H9 (cell line): Measurements from ENCODE around the gene NEK6. TPM values are rescaled to one million over a fixed set of nuclear protein-coding genes. Genes with fewer than 3 reads are reported as not detected.

Experiments
- DNase-seq: peaks from one replicate; pipeline ENCODE4 v3.0.0-alpha.2; 2017
- H2AFZ ChIP-seq: one replicate; pipeline ENCODE4 v1.6.1; 2013; ENCODE audit warnings: mild to moderate bottlenecking, low read length, control low read depth, moderate library complexity
- H2AK5ac ChIP-seq: 2 replicates; pipeline ENCODE4 v1.6.1; 2013; ENCODE audit warnings: low read length, control low read depth, mixed read lengths; ENCODE audit not compliant: insufficient read length
- H2BK120ac ChIP-seq: one replicate; pipeline ENCODE4 v1.6.1; 2013; ENCODE audit warnings: low read depth, mild to moderate bottlenecking, low read length, control low read depth, inconsistent platforms; ENCODE audit not compliant: poor library complexity, severe bottlenecking
- H2BK12ac ChIP-seq: 2 replicates; pipeline ENCODE4 v1.6.1; 2013; ENCODE audit warnings: low read length, control low read depth, mixed read lengths, low read depth; ENCODE audit not compliant: insufficient read length
- H2BK15ac ChIP-seq: 2 replicates; pipeline ENCODE4 v1.6.1; 2013; ENCODE audit warnings: low read depth, low read length, control low read depth
- H2BK20ac ChIP-seq: one replicate; pipeline ENCODE4 v1.6.1; 2013; ENCODE audit warnings: low read depth, mild to moderate bottlenecking, low read length, control low read depth, inconsistent platforms; ENCODE audit not compliant: poor library complexity, severe bottlenecking
- H2BK5ac ChIP-seq: 2 replicates; pipeline ENCODE4 v1.6.1; 2013; ENCODE audit warnings: low read length, control low read depth, mixed read lengths; ENCODE audit not compliant: insufficient read length
- H3K14ac ChIP-seq: 2 replicates; pipeline ENCODE4 v1.6.1; 2013; ENCODE audit warnings: low read length, control low read depth; ENCODE audit not compliant: insufficient read depth
- H3K18ac ChIP-seq: 2 replicates; pipeline ENCODE4 v1.6.1; 2013; ENCODE audit warnings: low read depth, mild to moderate bottlenecking, mixed read lengths, low read length, control low read depth; ENCODE audit not compliant: insufficient read length
- H3K23ac ChIP-seq: 2 replicates; pipeline ENCODE4 v1.6.1; 2013; ENCODE audit warnings: low read length, control low read depth, mixed read lengths, low read depth; ENCODE audit not compliant: insufficient read length
- H3K23me2 ChIP-seq: 2 replicates; pipeline ENCODE4 v1.6.1; 2013; ENCODE audit warnings: low read depth, mild to moderate bottlenecking, mixed read lengths, low read length, control low read depth; ENCODE audit not compliant: insufficient read length, poor library complexity, severe bottlenecking
- H3K27ac ChIP-seq: 2 replicates; pipeline ENCODE4 v1.5.1; 2013; ENCODE audit warnings: low read length, control low read depth, mixed read lengths, low read depth; ENCODE audit not compliant: insufficient read length
- H3K27me3 ChIP-seq: 2 replicates; pipeline ENCODE4 v1.6.1; 2013; ENCODE audit warnings: low read length, control low read depth, inconsistent platforms; ENCODE audit not compliant: insufficient read depth
- H3K4ac ChIP-seq: 2 replicates; pipeline ENCODE4 v1.6.1; 2013; ENCODE audit warnings: low read depth, mild to moderate bottlenecking, control low read depth, inconsistent platforms, low read length, moderate library complexity
- H3K4me1 ChIP-seq: 2 replicates; pipeline ENCODE4 v1.6.1; 2013; ENCODE audit warnings: low read length, control low read depth, inconsistent platforms; ENCODE audit not compliant: insufficient read depth
- H3K4me2 ChIP-seq: 2 replicates; pipeline ENCODE4 v1.6.1; 2013; ENCODE audit warnings: low read length, control low read depth, mixed read lengths; ENCODE audit not compliant: insufficient read length, insufficient read depth
- H3K56ac ChIP-seq: 2 replicates; pipeline ENCODE4 v1.6.1; 2013; ENCODE audit warnings: low read depth, mild to moderate bottlenecking, mixed read lengths, low read length, control low read depth; ENCODE audit not compliant: insufficient read length
- H3K79me1 ChIP-seq: 2 replicates; pipeline ENCODE4 v1.6.1; 2013; ENCODE audit warnings: low read depth, mild to moderate bottlenecking, moderate library complexity, low read length, control low read depth, inconsistent platforms; ENCODE audit not compliant: insufficient read depth, poor library complexity, severe bottlenecking
- H3K79me2 ChIP-seq: 2 replicates; pipeline ENCODE4 v1.6.1; 2013; ENCODE audit warnings: low read length, control low read depth, inconsistent platforms; ENCODE audit not compliant: insufficient read depth
- H3K9ac ChIP-seq: 2 replicates; pipeline ENCODE4 v1.6.1; 2013; ENCODE audit warnings: low read length, control low read depth, mixed read lengths; ENCODE audit not compliant: insufficient read length; ENCODE audit errors: extremely low read depth
- H3K9me3 ChIP-seq: one replicate; pipeline ENCODE4 v1.6.1; 2013; ENCODE audit warnings: low read depth, low read length, inconsistent platforms; ENCODE audit not compliant: control insufficient read depth
- H3T11ph ChIP-seq: one replicate; pipeline ENCODE4 v1.6.1; 2013; ENCODE audit warnings: mild to moderate bottlenecking, low read length, control low read depth, inconsistent platforms
- H4K20me1 ChIP-seq: one replicate; pipeline ENCODE4 v1.6.1; 2013; ENCODE audit not compliant: control insufficient read depth, insufficient read length, insufficient read depth
- H4K5ac ChIP-seq: 2 replicates; pipeline ENCODE4 v1.6.1; 2013; ENCODE audit warnings: low read depth, mild to moderate bottlenecking, mixed read lengths, low read length, control low read depth; ENCODE audit not compliant: insufficient read length
- H4K8ac ChIP-seq: replicated peaks from 2 replicates; pipeline ENCODE4 v1.6.1; 2013; ENCODE audit warnings: low read length, control low read depth, mixed read lengths, low read depth; ENCODE audit not compliant: insufficient read length
- H4K91ac ChIP-seq: 2 replicates; pipeline ENCODE4 v1.6.1; 2013; ENCODE audit warnings: low read depth, mild to moderate bottlenecking, moderate library complexity, mixed read lengths, low read length, control low read depth; ENCODE audit not compliant: insufficient read length
- H3K27ac Mint-ChIP-seq, 3 experiments: 2 replicates in 2 of 3; 3 replicates in 1 of 3; pipeline ENCODE4 v1.8.0; 2020 to 2021; ENCODE audit warnings: mixed read lengths in 3 of 3, mild to moderate bottlenecking in 1 of 3, moderate library complexity in 1 of 3
- H3K27me3 Mint-ChIP-seq: 2 replicates; pipeline ENCODE4 v1.8.0; 2021; ENCODE audit warnings: low read depth, mild to moderate bottlenecking, moderate library complexity, mixed read lengths
- H3K36me3 Mint-ChIP-seq, 3 experiments: 2 replicates in 2 of 3; 3 replicates in 1 of 3; pipeline ENCODE4 v1.8.0; 2020 to 2021; ENCODE audit warnings: low read depth in 3 of 3, mixed read lengths in 3 of 3; ENCODE audit not compliant: insufficient read depth in 1 of 3
- H3K4me1 Mint-ChIP-seq, 2 experiments: 2 replicates each; pipeline ENCODE4 v1.8.0; 2020; ENCODE audit warnings: mixed read lengths in 2 of 2
- H3K4me3 Mint-ChIP-seq, 2 experiments: 2 replicates in 1 of 2; 3 replicates in 1 of 2; pipeline ENCODE4 v1.8.0; 2020 to 2021; ENCODE audit warnings: mild to moderate bottlenecking in 2 of 2, mixed read lengths in 2 of 2, moderate library complexity in 1 of 2
- H3K9me3 Mint-ChIP-seq, 2 experiments: 2 replicates in 1 of 2; 3 replicates in 1 of 2; pipeline ENCODE4 v1.8.0; 2020; ENCODE audit warnings: mild to moderate bottlenecking in 2 of 2, mixed read lengths in 2 of 2, moderate library complexity in 1 of 2
- WGBS: extraction: QIAGEN DNeasy Blood & Tissue Kit; methylation state at CpG from one replicate; pipeline ENCODE4 v1.1.7; 2013; ENCODE audit warnings: missing lambda C conversion rate, low lambda C conversion rate, mixed read lengths; ENCODE audit not compliant: insufficient read length; ENCODE audit errors: extremely low coverage; 5-methylcytosine and 5-hydroxymethylcytosine counted together
- total RNA-seq: library from RNA; stranded (reverse); gene quantifications from 2 replicates; pipeline ENCODE4 v1.2.1, GENCODE V29; 2021
- TF ChIP-seq, protein P1 (sequence below): fragments of 200-600 bp; sonication (generic); conservative IDR thresholded peaks from 3 replicates; pipeline ENCODE4 v1.8.0; 2021; ENCODE audit warnings: antibody characterized with exemption, mild to moderate bottlenecking

NEK6 gene
- total RNA-seq, 1 experiment from 2014 or later = 14.3 TPM

DNA sequence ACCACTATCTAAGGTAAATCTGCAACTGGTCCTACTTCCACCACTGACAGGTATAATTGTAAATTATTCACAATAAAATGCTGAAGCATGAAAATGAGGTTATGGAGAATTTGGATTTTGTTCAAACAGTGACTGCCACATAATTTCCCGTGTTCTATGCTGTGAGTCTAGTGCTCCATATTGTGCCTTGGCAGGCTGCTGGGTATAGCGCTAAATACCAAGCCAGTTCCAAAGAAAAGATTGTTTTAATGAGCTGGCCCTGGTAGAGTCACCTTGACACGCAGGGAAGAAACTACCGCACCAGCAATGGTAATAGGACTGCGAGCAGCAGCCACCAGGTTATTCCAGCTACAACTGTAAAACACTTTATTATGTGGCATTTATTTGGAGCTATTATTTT, 127.1 kb downstream of the NEK6 start:
- Histone ChIP-seq H2BK20ac (no peak overlapping the region), H3K14ac (no peak overlapping the region), H3K23ac (no peak overlapping the region), H3K27ac (no peak overlapping the region), H3K4me2 (no peak overlapping the region), H3K4ac (no peak overlapping the region), H3K23me2 (no peaks in the 10 kb centered on the region), H4K91ac (no peak overlapping the region), H3K9me3 (no peaks in the 10 kb centered on the region), H3K56ac (no peak overlapping the region), H3K27me3 (no peaks in the 10 kb centered on the region), H2BK120ac (no peak overlapping the region), H3T11ph (no peak overlapping the region), H2BK15ac (no peak overlapping the region), H4K20me1 (no peaks in the 10 kb centered on the region), H3K18ac (no peak overlapping the region), H3K79me1 (peaks cover 11% of the 10 kb centered on the region), H2BK5ac (no peak overlapping the region), H2AK5ac (no peak overlapping the region), H3K9ac (no peak overlapping the region), H2BK12ac (no peak overlapping the region), H2AFZ (no peak overlapping the region), H3K4me1 (no peaks in the 10 kb centered on the region), H4K8ac (no peak overlapping the region), H4K5ac (no peak overlapping the region), H3K79me2 (peaks cover 8% of the 10 kb centered on the region; the same call in 1 of the 2 replicates)
- Mint-ChIP-seq H3K27ac (no peak overlapping the region), H3K9me3 (no peaks in the 10 kb centered on the region), H3K36me3 (peaks cover 5 to 24% (median 20%) of the 10 kb centered on the region in 3 experiments; a peak in 6 of 7 replicates), H3K27me3 (no peaks in the 10 kb centered on the region), H3K4me1 (peaks cover 11 to 19% of the 10 kb centered on the region in 2 experiments), H3K4me3 (no peak overlapping the region)
- WGBS = no CpG with 5 or more reads among the region's 5 CpGs
- TF ChIP-seq, protein P1, sequence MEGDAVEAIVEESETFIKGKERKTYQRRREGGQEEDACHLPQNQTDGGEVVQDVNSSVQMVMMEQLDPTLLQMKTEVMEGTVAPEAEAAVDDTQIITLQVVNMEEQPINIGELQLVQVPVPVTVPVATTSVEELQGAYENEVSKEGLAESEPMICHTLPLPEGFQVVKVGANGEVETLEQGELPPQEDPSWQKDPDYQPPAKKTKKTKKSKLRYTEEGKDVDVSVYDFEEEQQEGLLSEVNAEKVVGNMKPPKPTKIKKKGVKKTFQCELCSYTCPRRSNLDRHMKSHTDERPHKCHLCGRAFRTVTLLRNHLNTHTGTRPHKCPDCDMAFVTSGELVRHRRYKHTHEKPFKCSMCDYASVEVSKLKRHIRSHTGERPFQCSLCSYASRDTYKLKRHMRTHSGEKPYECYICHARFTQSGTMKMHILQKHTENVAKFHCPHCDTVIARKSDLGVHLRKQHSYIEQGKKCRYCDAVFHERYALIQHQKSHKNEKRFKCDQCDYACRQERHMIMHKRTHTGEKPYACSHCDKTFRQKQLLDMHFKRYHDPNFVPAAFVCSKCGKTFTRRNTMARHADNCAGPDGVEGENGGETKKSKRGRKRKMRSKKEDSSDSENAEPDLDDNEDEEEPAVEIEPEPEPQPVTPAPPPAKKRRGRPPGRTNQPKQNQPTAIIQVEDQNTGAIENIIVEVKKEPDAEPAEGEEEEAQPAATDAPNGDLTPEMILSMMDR = no peak
- no peak for DNase-seq
